Ovary (tissue), 3 donors: ENCODE data around the gene PTPN21.

Experiments
- CTCF ChIP-seq, 3 donors: fragments of 450-650 bp in 2 of 3; fragments of 200-600 bp in 1 of 3; IDR thresholded peaks; one replicate each; pipeline versions ENCODE4 v1.5.1 to v1.8.0; 2016 to 2022; ENCODE audit warnings: antibody characterized with exemption in 3 of 3, mild to moderate bottlenecking in 1 of 3
- POLR2A ChIP-seq: fragments of 450-650 bp; IDR thresholded peaks from one replicate; pipeline ENCODE4 v1.6.1; 2017; ENCODE audit warnings: antibody characterized with exemption, mild to moderate bottlenecking, moderate library complexity
- donor health status: DM: no; HTN: no; CAD: no.

DNA sequence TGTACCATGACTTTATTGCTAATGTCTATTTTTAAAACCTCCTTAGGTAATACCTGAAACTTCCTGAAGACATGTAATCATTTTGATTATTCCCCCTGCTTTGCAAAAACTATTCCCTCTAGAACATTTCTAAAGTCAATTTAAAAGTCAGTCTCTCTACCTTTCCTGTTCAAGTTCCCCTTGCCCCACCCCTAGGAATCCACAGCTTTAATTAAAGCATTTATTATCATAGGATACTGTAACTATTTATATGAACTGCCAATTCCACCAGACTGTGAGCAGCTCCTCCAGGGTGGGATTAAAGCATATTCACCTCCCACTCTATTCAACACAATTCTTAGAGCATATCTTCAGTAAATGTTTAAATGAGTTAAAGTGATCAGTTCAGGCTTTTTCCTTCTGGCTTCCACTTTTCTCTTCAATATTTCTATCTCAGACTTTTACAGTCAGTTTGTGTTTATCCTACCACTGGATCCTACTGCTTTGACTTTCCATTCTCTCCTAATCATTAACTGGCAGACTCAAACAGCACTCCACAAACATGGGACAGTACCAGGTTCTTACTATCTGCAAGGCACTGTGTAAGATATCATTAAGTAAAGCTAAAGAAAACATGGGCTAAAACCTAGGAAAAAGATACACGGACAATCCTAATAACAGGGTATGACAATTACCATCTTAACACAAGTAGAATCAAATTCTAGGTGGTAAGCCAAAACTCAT lies 39.1 kb downstream of the PTPN21 start:
- TF ChIP-seq POLR2A = no peak
- TF ChIP-seq CTCF (IDR thresholded peaks at IDR 0.05) = no peak
